22Rv1 (cell line): ENCODE results near the gene TEX22.

Experiments used
- CTCF ChIP-seq: fragments of 450-650 bp; IDR thresholded peaks from 2 replicates; pipeline ENCODE4 v1.5.1; 2017; ENCODE audit warnings: mild to moderate bottlenecking
- ZFX ChIP-seq: fragments of 450-650 bp; IDR thresholded peaks from 2 replicates; pipeline ENCODE4 v1.6.1; 2017; ENCODE audit warnings: antibody characterized with exemption, borderline replicate concordance

GRCh38 chr14:105445901-105446845 is 47.8 kb downstream of the TEX22 start:
- TF ChIP-seq CTCF (no peak), ZFX (no peak)
